Measurements from ENCODE around the gene POMZP3.
"Not testable (repeated sequence)": the region's sequence is repeated elsewhere in the genome, so short reads cannot be mapped to it uniquely, and the experiment has no call there.

- TF ChIP-seq POLR2AphosphoS5, CTCF, EP300 (IDR thresholded peaks at IDR 0.05): not testable (repeated sequence)
Observed at GRCh38 chr7:76608469-76608868, 18.6 kb downstream of the POMZP3 start.
